H1 (cell line): ENCODE data around the gene MLPH. TPM values are rescaled to one million over a fixed set of nuclear protein-coding genes. Genes with fewer than 3 reads are reported as not detected.

Source experiments
- CTCF ChIA-PET: fragments of 300-600 bp; sonication (Branson Sonifier 250); formaldehyde crosslinking; loops from one replicate; lab custom pipeline; 2021; ENCODE audit not compliant: partially characterized antibody; lab: Charles Lee
- POLR2A ChIA-PET: fragments of 300-600 bp; sonication (Branson Sonifier 250); formaldehyde crosslinking; loops from one replicate; lab custom pipeline; 2021; ENCODE audit warnings: inconsistent platforms; ENCODE audit not compliant: partially characterized antibody; lab: Charles Lee
- DNase-seq, 2 experiments: peaks; one replicate each; pipeline versions ENCODE4 v3.0.0 to v3.0.0-alpha.2; 2010 to 2022; ENCODE audit warnings: low spot score in 2 of 2, low read depth in 1 of 2, mixed read lengths in 1 of 2
- FAIRE-seq: peaks from 2 replicates; lab custom pipeline; 2011; peaks lifted over from hg19 to GRCh38; lab: Jason Lieb, UNC
- H2AFZ ChIP-seq: 2 replicates; pipeline ENCODE4 v1.8.1; 2012; ENCODE audit warnings: low read length, inconsistent platforms
- H2AK5ac ChIP-seq: 2 replicates; pipeline ENCODE4 v1.6.1; 2013; ENCODE audit warnings: low read depth, low read length
- H2BK120ac ChIP-seq: replicated peaks from 2 replicates; pipeline ENCODE3; 2013; ENCODE audit warnings: low read depth, low read length, inconsistent platforms
- H2BK12ac ChIP-seq: 2 replicates; pipeline ENCODE4 v1.6.1; 2013; ENCODE audit warnings: low read depth, low read length
- H2BK15ac ChIP-seq: 2 replicates; pipeline ENCODE4 v1.6.1; 2013; ENCODE audit warnings: low read length
- H2BK20ac ChIP-seq: 2 replicates; pipeline ENCODE4 v1.6.1; 2013; ENCODE audit warnings: low read length
- H2BK5ac ChIP-seq: 2 replicates; pipeline ENCODE4 v1.6.1; 2013; ENCODE audit warnings: low read depth, low read length
- H3K14ac ChIP-seq: 2 replicates; pipeline ENCODE4 v1.6.1; 2013; ENCODE audit warnings: inconsistent platforms; ENCODE audit not compliant: insufficient read length
- H3K18ac ChIP-seq: 2 replicates; pipeline ENCODE4 v1.6.1; 2013; ENCODE audit warnings: low read length; ENCODE audit errors: extremely low read depth
- H3K23ac ChIP-seq: 2 replicates; pipeline ENCODE4 v1.6.1; 2013; ENCODE audit warnings: inconsistent platforms; ENCODE audit not compliant: insufficient read length
- H3K23me2 ChIP-seq: 2 replicates; pipeline ENCODE4 v1.6.1; 2013; ENCODE audit warnings: low read depth, low read length
- H3K27ac ChIP-seq: 2 replicates; pipeline ENCODE4 v1.6.1; 2011; ENCODE audit warnings: low read depth, low read length, inconsistent platforms
- H3K27me3 ChIP-seq, 4 experiments: replicated peaks in 1 of 4; 1 replicate in 1 of 4; 2 replicates in 3 of 4; pipeline versions ENCODE4 v1.6.1 to v1.8.1; 2011 to 2013; ENCODE audit warnings: low read length in 3 of 4, mild to moderate bottlenecking in 3 of 4, inconsistent platforms in 2 of 4, mixed read lengths in 2 of 4, moderate library complexity in 1 of 4; ENCODE audit not compliant: control insufficient read depth in 3 of 4, insufficient read depth in 3 of 4; ENCODE audit errors: extremely low read depth in 1 of 4
- H3K36me3 ChIP-seq, 4 experiments: 2 replicates each; pipeline versions ENCODE4 v1.6.1 to v1.8.1; 2011 to 2013; ENCODE audit warnings: mild to moderate bottlenecking in 4 of 4, low read length in 3 of 4, moderate library complexity in 2 of 4, control low read depth in 1 of 4, inconsistent platforms in 1 of 4; ENCODE audit not compliant: insufficient read depth in 4 of 4, control insufficient read depth in 2 of 4
- H3K4ac ChIP-seq: replicated peaks from 2 replicates; pipeline ENCODE3; 2013; ENCODE audit warnings: low read length, low read depth, mixed read lengths, inconsistent platforms; ENCODE audit not compliant: insufficient read length
- H3K4me1 ChIP-seq, 4 experiments: replicated peaks in 1 of 4; 1 replicate in 1 of 4; 2 replicates in 3 of 4; pipeline versions ENCODE4 v1.6.1 to v1.8.1; 2011 to 2013; ENCODE audit warnings: low read length in 3 of 4, inconsistent platforms in 2 of 4, mixed read lengths in 1 of 4; ENCODE audit not compliant: insufficient read depth in 4 of 4, control insufficient read depth in 3 of 4
- H3K4me2 ChIP-seq, 2 experiments: 2 replicates each; pipeline versions ENCODE4 v1.6.1 to v1.8.1; 2011 to 2013; ENCODE audit warnings: low read depth in 2 of 2, low read length in 2 of 2, control low read depth in 1 of 2, inconsistent platforms in 1 of 2, mild to moderate bottlenecking in 1 of 2; ENCODE audit not compliant: insufficient read depth in 1 of 2
- H3K4me3 ChIP-seq, 4 experiments: fragments of 200-600, 300-600 bp in 1 of 4; sonication (generic), shearing (Covaris generic), sonication (Bioruptor Twin) in 1 of 4; 2 replicates each; pipeline versions ENCODE4 v1.5.1 to v1.8.1; 2011 to 2016; ENCODE audit warnings: low read length in 4 of 4, low read depth in 3 of 4, control low read depth in 2 of 4, inconsistent platforms in 2 of 4, mild to moderate bottlenecking in 2 of 4, mixed read lengths in 1 of 4, moderate library complexity in 1 of 4; ENCODE audit not compliant: insufficient read depth in 2 of 4; ENCODE audit errors: extremely low read depth in 1 of 4
- H3K56ac ChIP-seq: replicated peaks from 2 replicates; pipeline ENCODE3; 2013; ENCODE audit warnings: low read depth, mild to moderate bottlenecking, mixed read lengths, low read length, inconsistent platforms; ENCODE audit not compliant: insufficient read length
- H3K79me1 ChIP-seq: 2 replicates; pipeline ENCODE4 v1.6.1; 2013; ENCODE audit warnings: low read depth, low read length, control low read depth
- H3K79me2 ChIP-seq, 2 experiments: 2 replicates each; pipeline versions ENCODE4 v1.6.1 to v1.8.1; 2012 to 2013; ENCODE audit warnings: low read length in 2 of 2, mild to moderate bottlenecking in 2 of 2, inconsistent platforms in 1 of 2; ENCODE audit not compliant: insufficient read depth in 2 of 2, control insufficient read depth in 1 of 2
- H3K9ac ChIP-seq, 4 experiments: replicated peaks in 1 of 4; 1 replicate in 1 of 4; 2 replicates in 3 of 4; pipeline versions ENCODE4 v1.6.1 to v1.8.1; 2011 to 2013; ENCODE audit warnings: low read depth in 3 of 4, low read length in 3 of 4, control low read depth in 2 of 4, mild to moderate bottlenecking in 2 of 4, moderate library complexity in 2 of 4, inconsistent platforms in 1 of 4; ENCODE audit errors: extremely low read depth in 1 of 4
- H3K9me3 ChIP-seq, 2 experiments: 2 replicates each; pipeline versions ENCODE4 v1.6.1 to v1.8.1; 2012 to 2013; ENCODE audit warnings: mild to moderate bottlenecking in 2 of 2, moderate library complexity in 2 of 2, control low read depth in 1 of 2, inconsistent platforms in 1 of 2, low read depth in 1 of 2, low read length in 1 of 2, mixed read lengths in 1 of 2; ENCODE audit not compliant: insufficient read depth in 2 of 2
- H4K20me1 ChIP-seq, 2 experiments: replicated peaks in 1 of 2; 2 replicates each; pipeline versions ENCODE3 to v1.8.1; 2011 to 2013; ENCODE audit warnings: inconsistent platforms in 2 of 2, low read length in 2 of 2, mild to moderate bottlenecking in 1 of 2; ENCODE audit not compliant: insufficient read depth in 2 of 2, control insufficient read depth in 1 of 2
- H4K5ac ChIP-seq: 2 replicates; pipeline ENCODE4 v1.6.1; 2013; ENCODE audit warnings: low read length, low read depth, mixed read lengths, inconsistent platforms; ENCODE audit not compliant: insufficient read length
- H4K8ac ChIP-seq: 2 replicates; pipeline ENCODE4 v1.8.0; 2013; ENCODE audit warnings: mild to moderate bottlenecking, moderate library complexity, low read length, inconsistent platforms; ENCODE audit not compliant: insufficient read depth; ENCODE audit errors: extremely low read depth
- H4K91ac ChIP-seq: replicated peaks from 2 replicates; pipeline ENCODE3; 2013; ENCODE audit warnings: low read length, mixed read lengths, inconsistent platforms; ENCODE audit not compliant: insufficient read length
- CBX8 ChIP-seq: fragments of 300-800, 300-1000 bp; sonication (generic); IDR thresholded peaks from 2 replicates; pipeline ENCODE4 v1.7.1; 2016; ENCODE audit warnings: low read depth, low read length, borderline replicate concordance
- CTCF ChIP-seq, 3 experiments: IDR thresholded peaks; 1 replicate in 2 of 3; 2 replicates in 1 of 3; pipeline versions ENCODE4 v1.5.1 to v1.6.1; 2011; ENCODE audit warnings: low read length in 3 of 3, mild to moderate bottlenecking in 3 of 3, inconsistent platforms in 2 of 3, low read depth in 1 of 3, moderate library complexity in 1 of 3; ENCODE audit not compliant: insufficient read depth in 1 of 3; ENCODE audit errors: control extremely low read depth in 1 of 3
- RAD21 ChIP-seq, 2 experiments: IDR thresholded peaks in 1 of 2; conservative IDR thresholded peaks in 1 of 2; 2 replicates each; pipeline ENCODE4 v1.6.1; 2011; ENCODE audit warnings: low read depth in 2 of 2, low read length in 2 of 2, improper control_type of control experiment in 1 of 2, inconsistent platforms in 1 of 2, mild to moderate bottlenecking in 1 of 2, moderate library complexity in 1 of 2
- RNF2 ChIP-seq: fragments of 200-900, 300-1000 bp; sonication (generic); IDR thresholded peaks from 2 replicates; pipeline ENCODE4 v1.7.1; 2016; ENCODE audit warnings: borderline replicate concordance, low read depth, mild to moderate bottlenecking, antibody characterized with exemption, low read length; ENCODE audit not compliant: poor library complexity, severe bottlenecking; ENCODE audit errors: missing control alignments
- WGBS, 2 experiments: shearing (Covaris generic) in 1 of 2; methylation state at CpG; one replicate each; pipeline versions ENCODE4 v1.1.6 to v1.1.7; 2013 to 2015; ENCODE audit warnings: low lambda C conversion rate in 2 of 2, mixed read lengths in 2 of 2, inconsistent platforms in 1 of 2, low coverage in 1 of 2, missing lambda C conversion rate in 1 of 2; ENCODE audit not compliant: insufficient replicate concordance in 2 of 2, insufficient coverage in 1 of 2, insufficient read length in 1 of 2; ENCODE audit errors: extremely low coverage in 1 of 2, missing lambda C conversion rate in 1 of 2; 5-methylcytosine and 5-hydroxymethylcytosine counted together
- polyA plus RNA-seq, 7 experiments: library from polyadenylated mRNA; depleted of rRNA in 3 of 7; stranded (reverse) in 5 of 7; unstranded in 2 of 7; fragments of >200 nt in 5 of 7; fragments of 200-250 nt in 2 of 7; gene quantifications; 1 replicate in 5 of 7; 2 replicates in 1 of 7; 4 replicates in 1 of 7; pipeline versions ENCODE4 v1.2.1 to v1.2.3, GENCODE V29; 2011 to 2013; ENCODE audit warnings: missing spikeins in 2 of 7, mixed read lengths in 2 of 7
- total RNA-seq: library from RNA; stranded (reverse); fragmentation: NEBNext Ultra II Directional; extraction: Animal tissue kit (Norgen Biotek cat#: 25700); gene quantifications from 2 replicates; pipeline ENCODE4 v1.2.1, GENCODE V29; 2021

Gene MLPH
- total and polyA plus RNA-seq, 2 of the 8 experiments (the other 6 are each of a cell fraction or from before 2014, with no cell fraction given) = 12.7 to 17.0 TPM

DNA sequence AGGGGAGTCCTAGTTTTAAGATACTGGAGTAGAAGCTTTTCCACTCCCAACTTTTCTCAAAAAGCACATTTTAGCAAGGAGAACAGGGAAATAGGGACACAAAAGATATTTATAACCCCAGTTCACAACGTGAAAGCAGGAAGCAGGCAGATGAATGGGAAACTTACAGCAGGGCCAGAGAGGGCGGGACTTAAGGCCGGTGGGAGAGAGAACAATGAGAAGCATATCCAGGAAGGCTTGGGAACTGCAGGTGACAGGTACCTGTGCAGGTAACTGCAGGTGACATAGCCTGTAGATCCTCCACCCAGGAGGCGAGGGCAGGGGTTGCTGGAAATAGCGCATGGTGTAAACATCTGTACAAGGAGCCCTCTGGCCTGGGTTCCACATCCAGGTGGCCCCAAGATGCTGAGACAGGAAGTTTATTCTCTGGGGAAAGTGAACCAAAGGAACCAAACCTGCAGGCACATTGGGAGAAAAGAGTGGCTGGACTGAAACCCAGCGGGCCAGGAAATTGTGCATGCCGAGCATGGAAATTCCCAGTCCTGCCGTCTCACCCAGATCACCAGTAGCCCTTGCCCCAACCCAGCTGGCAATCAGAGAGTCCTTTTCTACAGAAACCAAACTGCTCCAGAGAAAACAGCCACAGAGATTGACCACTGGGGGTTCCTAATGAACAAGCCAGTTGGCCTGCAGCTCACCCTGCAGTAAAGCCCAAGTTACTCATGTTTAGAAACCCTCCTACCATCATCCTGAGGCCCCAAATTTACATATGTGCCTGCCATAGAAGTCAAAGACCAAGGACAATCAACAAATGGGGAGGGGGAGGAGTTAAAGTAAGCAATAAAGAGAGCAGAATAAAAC lies 48.7 kb upstream of the MLPH start:
- Histone ChIP-seq H3K9ac (no peak overlapping the region), H3K18ac (0 out of 2 replicates have a peak overlapping the region, but pooled peaks have one; percentile 27), H3K4me2 (peak overlapping the region; percentile 18 to 28; a peak in 2 of 4 replicates), H4K5ac (no peak overlapping the region), H3K79me1 (no peaks in the 10 kb centered on the region), H4K8ac (no peak overlapping the region)
- DNase-seq = peak in 1 of 2 experiments; percentile 56
- peak; percentile 3 to 25; a peak in 2 of 4 replicates for TF ChIP-seq RAD21 (IDR thresholded peaks at IDR 0.05 in 1 of 2, conservative IDR thresholded peaks at IDR 0.05 in 1 of 2; ENCODE audit: low read depth in 2 of 2, low read length in 2 of 2)
- peak in 1 of 3 experiments; percentile 38; a peak in 1 of 4 replicates for TF ChIP-seq CTCF (IDR thresholded peaks at IDR 0.05; ENCODE audit: control extremely low read depth in 1 of 3, insufficient read depth in 1 of 3, low read depth in 1 of 3, low read length in 3 of 3)
- TF ChIP-seq CBX8 = no peak
- no peak for TF ChIP-seq RNF2
- TF ChIP-seq, all 59 proteins: peak for 2
- peaks cover 0 to 17% (median 9%) of the 10 kb centered on the region in 4 experiments; a peak in 6 of 7 replicates for H3K4me1 ChIP-seq
- no peak overlapping the region for H3K14ac ChIP-seq
- no peak overlapping the region for H3K23ac ChIP-seq
- H3K27me3 ChIP-seq = no peaks in the 10 kb centered on the region
- H2BK20ac ChIP-seq = no peak overlapping the region
- H4K91ac ChIP-seq = peak overlapping the region; percentile 22
- H3K4me3 ChIP-seq = 0 out of 8 replicates have a peak overlapping the region, but pooled peaks of 1 of the 4 experiments have one; percentile 3
- no peaks in the 10 kb centered on the region for H3K9me3 ChIP-seq
- CTCF ChIA-PET = interaction anchor here (0.7 to 11.7 kb wide), 8 partner anchors 13 to 340 kb away, joined by 3 to 102 read pairs (median 4); partner anchors contain the start of gene COL6A3
- no peak overlapping the region for H3K4ac ChIP-seq
- peak; percentile 92 for FAIRE-seq
- H2AFZ ChIP-seq = peak overlapping the region; percentile 74
- H2BK120ac ChIP-seq = no peak overlapping the region
- H3K23me2 ChIP-seq = no peaks in the 10 kb centered on the region
- H3K27ac ChIP-seq = no peak overlapping the region
- H4K20me1 ChIP-seq = no peaks in the 10 kb centered on the region
- H2AK5ac ChIP-seq = peak overlapping the region; percentile 9; the same call in 1 of the 2 replicates
- no peaks in the 10 kb centered on the region for H3K79me2 ChIP-seq
- H2BK12ac ChIP-seq = peak overlapping the region; percentile 39; the same call in 1 of the 2 replicates
- no peaks in the 10 kb centered on the region for H3K36me3 ChIP-seq
- peak overlapping the region; percentile 16; the same call in 1 of the 2 replicates for H2BK15ac ChIP-seq
- no peak overlapping the region for H3K56ac ChIP-seq
- 54% methylated on average over 8 of the region's 8 CpGs; no CpG with 5 or more reads in 1 of the 2 experiments for WGBS, 2 experiments
- peak overlapping the region; percentile 66; the same call in 1 of the 2 replicates for H2BK5ac ChIP-seq
- POLR2A ChIA-PET = interaction anchor here (1.2 kb wide), 1 partner anchor 21 kb away, joined by 3 read pairs; no protein-coding TSS in a partner anchor
